Ovary (tissue), 9 donors: Measurements from ENCODE around the gene CAPZA1. TPM values are rescaled to one million over a fixed set of nuclear protein-coding genes. Genes with fewer than 3 reads are reported as not detected.

Source experiments
- DNase-seq, 5 donors: peaks; one replicate each; pipeline ENCODE4 v3.0.0-alpha.2; 2019 to 2020
- H3K27ac ChIP-seq, 2 donors: fragments of 200-600 bp; one replicate each; pipeline versions ENCODE4 v1.5.1 to v1.8.0; 2019 to 2022
- H3K27me3 ChIP-seq: fragments of 200-600 bp; one replicate; pipeline ENCODE4 v1.8.0; 2022
- H3K36me3 ChIP-seq: fragments of 200-600 bp; sonication (generic); one replicate; pipeline ENCODE4 v1.5.1; 2019
- H3K4me1 ChIP-seq: one replicate; pipeline ENCODE4 v1.8.1; 2013; ENCODE audit warnings: mild to moderate bottlenecking, moderate library complexity; ENCODE audit not compliant: insufficient read depth
- H3K4me3 ChIP-seq: fragments of 200-600 bp; sonication (generic); one replicate; pipeline ENCODE4 v1.5.1; 2017
- H3K9me3 ChIP-seq, 2 donors: fragments of 200-600 bp in 1 of 2; sonication (generic) in 1 of 2; one replicate each; pipeline versions ENCODE4 v1.5.1 to v1.8.1; 2013 to 2019; ENCODE audit warnings: mild to moderate bottlenecking in 1 of 2, moderate library complexity in 1 of 2
- EP300 ChIP-seq: sonication (generic); formaldehyde crosslinking; IDR thresholded peaks from one replicate; pipeline ENCODE4 v1.6.1; 2017; ENCODE audit warnings: antibody characterized with exemption
- POLR2A ChIP-seq: fragments of 450-650 bp; IDR thresholded peaks from one replicate; pipeline ENCODE4 v1.6.1; 2017; ENCODE audit warnings: antibody characterized with exemption, mild to moderate bottlenecking, moderate library complexity
- WGBS, 3 donors: extraction: QIAGEN DNeasy Blood & Tissue Kit in 1 of 3; methylation state at CpG; one replicate each; pipeline versions ENCODE4 v1.1.5 to v1.1.7; 2013 to 2017; 5-methylcytosine and 5-hydroxymethylcytosine counted together
- intact Hi-C, 4 donors: fragments of 100-400 bp; cut with DNase I; formaldehyde crosslinking; loops; one replicate each; pipeline versions ENCODE4 v1.11.0 to v1.15.1; 2022 to 2023
- polyA plus RNA-seq, 2 donors: library from polyadenylated mRNA; stranded (reverse); fragments of 200-250 nt in 1 of 2; fragments of 350-450 nt in 1 of 2; fragmentation: Illumina TruSeq in 1 of 2; extraction: RNeasy Lipid Tissue Mini Kit (QIAGEN cat#74804) in 1 of 2; gene quantifications; one replicate each; pipeline ENCODE4 v1.2.3, GENCODE V29; 2013 to 2014
- total RNA-seq, 7 donors: library from RNA; depleted of rRNA in 2 of 7; stranded (reverse); fragments of >200 nt in 2 of 7; fragmentation: NEBNext Ultra II Directional in 3 of 7; extraction: Animal tissue kit (Norgen Biotek cat#: 25700) in 3 of 7; gene quantifications; one replicate each; pipeline versions ENCODE4 v1.1.0 to v1.2.4, GENCODE V29; 2016 to 2023
- TF ChIP-seq, protein P1 (sequence below), 3 donors: fragments of 450-650 bp in 2 of 3; fragments of 200-600 bp in 1 of 3; IDR thresholded peaks; one replicate each; pipeline versions ENCODE4 v1.5.1 to v1.8.0; 2016 to 2022; ENCODE audit warnings: antibody characterized with exemption in 3 of 3, mild to moderate bottlenecking in 1 of 3
- donor health status: DM: no; HTN: no; CAD: no; lungs with moderate emphysema.
- donor health status: DM: no; HTN: no; CAD: no.
- donor health status: Bipolar disorder and iron deficiency.
- donor health status: DM: yes; HTN: yes; CAD: no.
- donor health status: DM: no; HTN: no; CAD: no.
- donor health status: DM: yes; HTN: yes; CAD: no.

CAPZA1 gene
- total and polyA plus RNA-seq, 9 donors, result 31.3 to 81.2 (median 66.9) TPM

DNA sequence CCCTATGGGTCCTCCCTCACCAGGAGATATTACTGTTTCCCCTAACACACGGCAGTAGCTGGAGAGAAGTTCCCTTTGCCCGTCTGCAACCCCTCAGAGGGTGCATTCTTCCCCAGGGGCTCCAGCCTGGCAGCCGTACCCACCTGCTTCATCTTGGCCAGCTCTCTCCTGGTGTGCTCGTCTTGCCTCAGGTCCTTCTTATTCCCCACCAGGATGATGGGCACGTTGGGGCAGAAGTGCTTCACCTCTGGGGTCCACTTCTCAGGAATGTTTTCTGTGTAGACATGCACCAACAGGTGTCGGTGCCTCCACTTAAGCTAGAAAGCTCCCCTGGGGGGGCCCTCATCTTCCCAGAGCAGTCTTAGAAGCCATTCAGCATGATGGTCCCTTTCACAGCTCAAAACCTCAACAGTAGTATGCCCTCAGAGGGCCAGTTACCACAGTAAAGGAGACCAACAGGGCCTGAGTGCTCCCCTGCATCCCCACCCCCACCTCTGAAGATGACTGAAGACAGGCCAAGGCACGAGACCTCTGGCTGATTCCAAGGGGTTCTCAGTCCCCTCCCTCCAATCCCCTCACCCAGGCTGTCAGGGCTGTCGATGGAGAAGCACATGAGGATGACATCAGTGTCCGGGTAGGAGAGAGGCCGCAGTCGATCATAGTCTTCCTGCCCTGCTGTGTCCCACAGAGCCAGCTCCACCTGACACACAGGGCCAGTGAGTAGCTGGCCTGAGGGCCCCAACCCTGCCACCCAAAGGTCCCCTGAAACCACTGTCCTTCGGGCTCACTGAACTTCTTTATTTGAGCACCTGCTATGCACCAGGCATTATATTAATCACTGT is 83.0 kb downstream of the CAPZA1 start:
- no peak for DNase-seq
- 63 to 70% (median 63%) methylated on average over 9 to 12 of the region's 12 CpGs for WGBS, 3 donors
- peaks cover 26% of the 10 kb centered on the region for H3K4me1 ChIP-seq
- no peaks in the 10 kb centered on the region for H3K9me3 ChIP-seq
- H3K4me3 ChIP-seq, result no peak overlapping the region
- H3K36me3 ChIP-seq, result no peaks in the 10 kb centered on the region
- H3K27ac ChIP-seq, result peak overlapping the region; percentile 35 to 81
- TF ChIP-seq, protein P1, sequence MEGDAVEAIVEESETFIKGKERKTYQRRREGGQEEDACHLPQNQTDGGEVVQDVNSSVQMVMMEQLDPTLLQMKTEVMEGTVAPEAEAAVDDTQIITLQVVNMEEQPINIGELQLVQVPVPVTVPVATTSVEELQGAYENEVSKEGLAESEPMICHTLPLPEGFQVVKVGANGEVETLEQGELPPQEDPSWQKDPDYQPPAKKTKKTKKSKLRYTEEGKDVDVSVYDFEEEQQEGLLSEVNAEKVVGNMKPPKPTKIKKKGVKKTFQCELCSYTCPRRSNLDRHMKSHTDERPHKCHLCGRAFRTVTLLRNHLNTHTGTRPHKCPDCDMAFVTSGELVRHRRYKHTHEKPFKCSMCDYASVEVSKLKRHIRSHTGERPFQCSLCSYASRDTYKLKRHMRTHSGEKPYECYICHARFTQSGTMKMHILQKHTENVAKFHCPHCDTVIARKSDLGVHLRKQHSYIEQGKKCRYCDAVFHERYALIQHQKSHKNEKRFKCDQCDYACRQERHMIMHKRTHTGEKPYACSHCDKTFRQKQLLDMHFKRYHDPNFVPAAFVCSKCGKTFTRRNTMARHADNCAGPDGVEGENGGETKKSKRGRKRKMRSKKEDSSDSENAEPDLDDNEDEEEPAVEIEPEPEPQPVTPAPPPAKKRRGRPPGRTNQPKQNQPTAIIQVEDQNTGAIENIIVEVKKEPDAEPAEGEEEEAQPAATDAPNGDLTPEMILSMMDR (IDR thresholded peaks at IDR 0.05), result no peak
- TF ChIP-seq POLR2A, result no peak
- no peak for TF ChIP-seq EP300
- H3K27me3 ChIP-seq, result no peaks in the 10 kb centered on the region
- intact Hi-C loops, result loop anchor here in 2 of 4 donors (10.0 kb wide), 3 partner anchors 78 to 308 kb away; partner anchors contain the start of genes CTTNBP2NL (in 2 of the 2) and WNT2B (in 1 of the 2)

- peak overlapping the region in 1 of 2 donors; percentile 82 for H3K27ac ChIP-seq
- TF ChIP-seq, protein P1 (IDR thresholded peaks at IDR 0.05), result no peak
- TF ChIP-seq EP300, result no peak
- TF ChIP-seq POLR2A, result no peak
- H3K27me3 ChIP-seq, result no peaks in the 10 kb centered on the region
- intact Hi-C loops, result loop anchor here in 3 of 4 donors (2.0 to 10.0 kb wide), 4 partner anchors 79 to 309 kb away; partner anchors contain the start of genes CTTNBP2NL (in 2 of the 3), CAPZA1 (in 1 of the 3), ST7L (in 1 of the 3) and WNT2B (in 1 of the 3)
- DNase-seq, result no peak
- H3K9me3 ChIP-seq, result no peaks in the 10 kb centered on the region
- no peak overlapping the region for H3K4me3 ChIP-seq
- 59 to 64% (median 63%) methylated on average over 8 of the region's 8 CpGs for WGBS, 3 donors
- H3K36me3 ChIP-seq, result no peaks in the 10 kb centered on the region
- peaks cover 24% of the 10 kb centered on the region for H3K4me1 ChIP-seq
Observed at GRCh38 chr1:112703706-112704105, 84.1 kb downstream of the CAPZA1 start.

DNA sequence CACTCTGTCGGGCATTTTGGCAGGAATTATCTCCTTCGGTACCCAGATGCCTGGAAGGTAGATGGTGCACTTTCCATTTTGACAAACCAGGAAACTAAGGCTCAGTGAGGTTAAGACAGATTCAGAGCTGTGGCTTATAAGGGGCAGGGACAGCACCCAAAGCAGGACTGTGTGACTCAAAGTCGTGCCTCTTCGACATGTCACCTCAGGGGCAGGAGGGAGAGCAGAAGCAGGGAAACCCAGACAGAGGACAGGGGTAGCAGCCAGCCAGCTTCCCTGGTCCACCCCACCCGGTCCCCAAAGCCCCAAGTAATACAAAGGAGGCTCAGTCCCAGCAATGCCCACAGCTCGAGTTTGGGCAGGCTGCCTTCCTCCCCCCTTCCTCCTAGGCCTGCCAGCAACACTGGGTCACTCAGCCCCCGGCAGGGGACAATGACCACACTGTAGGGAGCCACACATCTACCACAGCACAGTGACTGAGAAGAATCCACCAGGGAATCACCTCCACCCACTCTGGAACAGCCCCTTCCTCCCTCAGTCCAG is 84.8 kb downstream of the CAPZA1 start:
- Histone ChIP-seq H3K4me1 (peaks cover 24% of the 10 kb centered on the region), H3K36me3 (no peaks in the 10 kb centered on the region), H3K27ac (peak overlapping the region; percentile 24 to 82), H3K4me3 (peak overlapping the region; percentile 67), H3K27me3 (no peaks in the 10 kb centered on the region), H3K9me3 (no peaks in the 10 kb centered on the region)
- DNase-seq, result no peak
- TF ChIP-seq, protein P1 (IDR thresholded peaks at IDR 0.05), result no peak
- no peak for TF ChIP-seq EP300
- no peak for TF ChIP-seq POLR2A
- 36 to 41% (median 39%) methylated on average over 7 of the region's 7 CpGs for WGBS, 3 donors
- intact Hi-C loops, result loop anchor here in 3 of 4 donors (2.0 to 10.0 kb wide), 4 partner anchors 80 to 310 kb away; partner anchors contain the start of genes CTTNBP2NL (in 2 of the 3), CAPZA1 (in 1 of the 3), ST7L (in 1 of the 3) and WNT2B (in 1 of the 3)

- H3K4me1 ChIP-seq, result peaks cover 21% of the 10 kb centered on the region
Observed at GRCh38 chr1:112704934-112705627, 85.4 kb downstream of the CAPZA1 start.

More at GRCh38 chr1:112704934-112705627, 85.4 kb downstream of the CAPZA1 start:
- intact Hi-C loops, result loop anchor here (2.0 to 10.0 kb wide), 9 partner anchors 33 to 313 kb away; partner anchors contain the start of genes CAPZA1 (in 2 of the 4), CTTNBP2NL (in 2 of the 4), ST7L (in 2 of the 4) and MOV10 (in 1 of the 4)
- WGBS, 3 donors, result 1 to 2% (median 1%) methylated on average over 13 of the region's 13 CpGs
- H3K27me3 ChIP-seq, result no peaks in the 10 kb centered on the region
- no peaks in the 10 kb centered on the region for H3K36me3 ChIP-seq
- DNase-seq, result peak; percentile 88 to 94 (median 89)
- H3K4me3 ChIP-seq, result peak overlapping the region; percentile 67
- H3K27ac ChIP-seq, result peak overlapping the region; percentile 63 to 82
- H3K9me3 ChIP-seq, result no peaks in the 10 kb centered on the region
- TF ChIP-seq POLR2A (peak; percentile 71), EP300 (no peak)
- TF ChIP-seq, protein P1 (IDR thresholded peaks at IDR 0.05), result peak in 1 of 3 donors; percentile 11
